IPS-NIHi7 (cell line): ENCODE results near the gene PARP6.
"Not testable (repeated sequence)": the region's sequence is repeated elsewhere in the genome, so short reads cannot be mapped to it uniquely, and the experiment has no call there.

Experiments used
- DNase-seq: peaks from one replicate; pipeline ENCODE4 v3.0.0; 2012; ENCODE audit warnings: mixed read lengths; ENCODE audit errors: extremely low spot score

Gene PARP6

DNA sequence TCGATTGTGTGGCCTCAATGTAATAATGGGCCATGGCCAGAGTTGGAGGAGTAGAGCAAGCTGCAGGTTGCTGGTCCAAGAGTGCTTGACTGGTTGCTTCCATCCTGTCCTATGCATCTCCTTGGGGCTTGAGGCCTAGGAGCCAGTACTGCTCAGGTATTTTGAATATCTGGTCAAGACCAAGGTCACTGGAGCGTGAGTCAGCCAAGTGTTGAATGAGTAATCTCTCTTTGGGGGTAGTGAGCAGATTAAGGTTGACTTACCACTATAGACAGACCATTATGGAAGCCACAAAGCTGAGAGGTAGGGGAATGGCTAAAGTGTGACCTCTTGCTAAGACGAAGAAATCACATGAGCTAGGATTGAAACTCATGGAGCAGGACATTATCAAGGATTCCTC, 9.4 kb upstream of the PARP6 start:
- DNase-seq = no peak

DNA sequence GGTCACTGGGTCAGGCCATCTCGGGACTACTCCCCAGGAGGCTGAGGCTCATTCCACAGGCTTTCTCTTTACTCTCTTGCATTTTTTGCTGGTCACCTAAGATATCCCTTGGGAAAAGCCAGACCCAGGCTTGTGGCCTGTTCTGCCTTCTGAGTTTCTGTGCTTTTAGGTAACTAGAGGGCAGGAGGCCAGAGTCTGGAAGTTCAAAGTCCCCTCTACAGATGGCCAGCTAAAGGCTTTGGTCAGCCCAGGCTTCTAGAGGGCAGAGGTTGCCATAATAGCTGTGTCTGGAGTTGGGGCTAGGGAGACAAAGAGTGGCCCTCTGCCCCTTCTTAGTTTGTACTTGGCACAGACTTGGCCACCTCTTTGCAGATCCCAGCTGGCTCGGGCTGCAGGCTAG, 8.4 kb upstream of the PARP6 start:
- no peak for DNase-seq

DNA sequence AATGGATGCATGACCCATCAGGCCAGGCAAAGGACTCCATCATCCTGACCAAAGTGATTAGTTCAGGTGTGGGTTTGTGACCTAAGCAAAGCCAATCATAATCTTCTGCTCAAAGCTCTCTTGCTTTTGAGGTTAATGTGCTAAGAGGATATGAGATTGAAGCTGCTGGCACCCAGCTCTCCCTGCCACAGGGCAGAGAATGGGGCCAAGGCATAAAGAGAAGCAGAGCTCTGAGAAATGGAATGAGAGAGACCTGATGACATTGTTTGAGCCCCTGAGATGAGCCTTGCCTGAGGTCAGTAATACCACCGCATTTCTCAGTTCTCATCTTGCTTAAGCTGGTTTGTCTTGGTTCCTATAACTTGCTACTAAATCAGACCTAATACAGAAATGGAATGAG, 6.4 kb upstream of the PARP6 start:
- no peak for DNase-seq

DNA sequence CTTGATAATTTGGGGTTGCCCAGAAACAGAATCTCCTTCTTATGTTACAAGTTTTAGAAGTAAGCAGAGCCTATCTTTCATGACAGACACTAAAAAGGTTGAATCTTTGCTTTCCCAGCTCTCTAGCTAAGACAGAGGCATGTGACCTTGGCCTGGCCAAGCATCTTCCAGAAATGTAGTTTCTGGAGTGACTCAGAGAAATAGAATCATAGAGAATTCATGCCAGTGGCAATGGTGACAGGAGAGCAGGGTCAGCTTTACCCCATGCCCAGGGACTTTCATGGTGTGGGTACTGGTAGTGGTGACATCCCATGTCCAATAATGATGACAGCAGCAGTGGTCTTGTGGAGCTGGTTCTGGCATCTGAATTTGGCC, 4.0 kb upstream of the PARP6 start:
- DNase-seq = no peak

DNA sequence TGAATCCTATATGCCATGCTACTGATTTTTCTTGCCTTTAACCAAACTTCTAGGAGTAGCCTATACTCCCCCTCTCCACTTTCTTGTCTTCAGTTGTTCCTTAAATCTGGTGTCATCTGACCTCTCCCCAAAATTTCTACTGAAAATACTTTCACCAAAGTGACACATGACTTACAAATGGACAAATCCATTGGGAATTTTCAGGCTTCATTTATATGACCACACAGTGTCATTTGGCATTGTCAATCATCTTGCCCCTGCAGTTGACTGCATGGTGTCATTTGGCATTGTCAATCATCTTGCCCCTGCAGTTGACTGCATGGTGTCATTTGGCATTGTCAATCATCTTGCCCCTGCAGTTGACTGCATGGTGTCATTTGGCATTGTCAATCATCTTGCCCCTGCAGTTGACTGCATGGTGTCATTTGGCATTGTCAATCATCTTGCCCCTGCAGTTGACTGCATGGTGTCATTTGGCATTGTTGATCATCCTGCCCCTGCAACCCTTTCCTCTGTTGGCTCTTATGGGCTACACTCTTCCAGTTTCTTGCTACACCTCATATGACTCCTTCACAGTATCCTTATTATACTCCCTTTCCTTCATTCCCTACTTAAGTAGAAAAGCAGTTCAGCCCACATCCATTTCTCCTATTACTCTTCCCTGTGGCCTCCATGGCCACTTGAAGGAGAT, 3.4 kb upstream of the PARP6 start:
- DNase-seq = not testable (repeated sequence)

DNA sequence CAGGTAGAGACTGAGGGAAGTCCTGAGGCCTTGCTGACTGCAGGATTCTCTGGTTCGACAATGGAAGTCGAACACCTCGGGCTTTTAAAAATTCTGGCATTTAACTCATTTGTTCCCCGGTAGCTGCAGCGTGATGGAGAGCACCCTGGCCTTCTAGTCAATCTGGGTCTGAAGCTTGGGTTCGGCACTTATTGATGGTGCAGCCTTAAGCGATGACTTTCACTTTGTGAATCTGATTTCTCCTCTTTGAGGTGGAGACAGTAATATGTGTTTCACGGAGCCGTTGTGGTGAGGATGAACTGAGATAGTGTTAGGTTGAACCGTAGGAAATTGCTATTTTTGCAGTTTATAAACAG, 621 bp upstream of the PARP6 start:
- DNase-seq = no peak

DNA sequence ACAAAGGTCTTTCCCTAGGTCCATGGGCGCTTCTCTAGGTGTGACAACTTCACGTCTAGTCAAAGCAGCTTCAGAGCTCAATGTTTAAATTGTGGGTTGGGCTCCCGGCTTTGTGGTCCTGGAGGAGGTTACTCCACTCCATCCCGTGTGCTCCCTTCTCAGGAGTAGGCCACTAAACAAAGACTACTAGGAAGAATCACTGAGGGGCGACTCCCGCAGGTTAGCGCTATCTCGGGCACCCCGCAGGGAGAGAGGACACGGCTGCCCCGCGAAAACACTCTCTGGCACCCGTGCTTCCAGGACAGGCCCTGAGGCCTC, 500 bp downstream of the PARP6 start:
- DNase-seq = peak; percentile 63

DNA sequence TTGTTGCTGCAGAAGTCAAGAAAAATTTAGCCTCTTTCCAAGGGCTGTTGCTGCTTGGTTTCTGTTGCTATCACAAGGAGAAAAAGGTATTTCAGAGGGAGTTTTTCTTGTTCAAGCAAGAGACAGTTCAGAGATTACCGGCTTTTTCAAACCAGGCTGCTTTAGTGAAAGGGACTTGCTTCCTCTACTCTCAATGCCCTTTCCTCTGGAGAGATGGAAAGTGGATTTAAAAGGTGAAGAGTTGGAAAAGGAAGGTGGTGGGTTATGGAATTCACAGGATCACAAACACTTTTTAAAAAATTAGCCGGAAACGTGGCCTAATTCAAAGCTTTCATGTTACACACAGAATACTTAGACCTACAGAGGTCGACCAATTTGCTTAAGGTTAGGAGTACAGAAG, 1.1 kb downstream of the PARP6 start:
- no peak for DNase-seq

DNA sequence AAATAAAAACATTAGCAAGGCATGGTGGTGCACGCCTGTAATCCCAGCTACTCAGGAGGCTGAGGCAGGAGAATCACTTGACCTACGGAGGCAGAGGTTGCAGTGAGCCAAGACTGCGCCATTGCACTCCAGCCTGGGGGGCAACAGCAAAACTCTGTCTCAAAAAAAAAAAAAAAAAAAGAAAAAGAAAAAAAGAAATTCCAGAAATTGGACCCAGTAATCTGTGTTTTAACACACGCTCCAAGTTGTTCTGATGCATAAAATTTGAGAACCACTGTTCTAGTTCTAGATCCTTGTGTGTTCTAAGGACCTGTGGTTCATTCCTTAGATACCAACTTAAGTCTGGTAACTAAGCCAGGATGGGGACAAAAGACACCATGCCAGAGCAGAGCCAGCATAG, 2.6 kb downstream of the PARP6 start:
- no peak for DNase-seq

DNA sequence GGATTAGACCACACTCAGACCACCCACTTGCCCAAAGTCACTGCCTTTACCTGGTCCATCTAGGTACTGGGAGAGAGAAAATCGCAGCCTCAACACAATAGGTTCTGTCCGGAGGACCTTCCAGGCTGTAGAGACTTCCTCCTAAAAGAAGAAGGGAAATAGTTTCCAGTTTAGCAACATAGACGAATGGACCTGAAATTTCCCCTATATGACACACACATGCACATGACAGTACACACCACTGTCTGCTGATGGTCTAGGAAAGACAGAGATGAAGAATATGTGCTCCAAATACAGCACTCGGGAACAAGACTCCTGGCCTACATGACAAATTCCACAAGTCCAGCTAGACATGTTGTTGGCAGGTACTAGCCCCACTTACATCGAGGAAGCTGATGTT, 7.3 kb downstream of the PARP6 start:
- DNase-seq = no peak

DNA sequence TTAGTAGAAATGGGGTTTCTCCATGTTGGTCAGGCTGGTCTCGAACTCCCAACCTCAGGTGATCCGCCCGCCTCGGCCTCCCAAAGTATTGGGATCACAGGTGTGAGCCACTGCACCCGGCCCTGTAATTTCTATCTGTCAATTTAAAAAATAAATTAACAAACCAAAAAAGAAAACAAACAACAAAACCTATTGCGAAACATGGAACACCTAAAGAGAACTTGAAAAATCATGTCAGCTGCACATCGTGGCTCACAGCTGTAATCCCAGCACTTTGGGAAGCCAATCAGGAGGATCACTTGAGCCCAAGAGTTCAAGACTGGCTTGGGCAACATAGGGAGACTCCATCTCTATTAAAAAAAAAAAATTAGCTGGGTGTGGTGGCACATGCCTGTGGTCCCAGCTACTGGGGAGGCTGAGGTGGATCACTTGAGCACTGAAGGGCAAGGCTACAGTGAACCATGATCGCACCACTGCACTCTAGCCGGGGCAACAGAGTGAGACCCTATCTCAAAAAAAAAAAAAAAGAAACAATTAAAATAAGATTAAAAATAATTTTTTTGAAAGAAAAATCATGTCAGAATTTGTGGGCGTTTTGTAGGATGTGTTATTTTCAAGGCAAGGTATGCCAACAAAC, 19.6 kb downstream of the PARP6 start:
- DNase-seq = no peak

DNA sequence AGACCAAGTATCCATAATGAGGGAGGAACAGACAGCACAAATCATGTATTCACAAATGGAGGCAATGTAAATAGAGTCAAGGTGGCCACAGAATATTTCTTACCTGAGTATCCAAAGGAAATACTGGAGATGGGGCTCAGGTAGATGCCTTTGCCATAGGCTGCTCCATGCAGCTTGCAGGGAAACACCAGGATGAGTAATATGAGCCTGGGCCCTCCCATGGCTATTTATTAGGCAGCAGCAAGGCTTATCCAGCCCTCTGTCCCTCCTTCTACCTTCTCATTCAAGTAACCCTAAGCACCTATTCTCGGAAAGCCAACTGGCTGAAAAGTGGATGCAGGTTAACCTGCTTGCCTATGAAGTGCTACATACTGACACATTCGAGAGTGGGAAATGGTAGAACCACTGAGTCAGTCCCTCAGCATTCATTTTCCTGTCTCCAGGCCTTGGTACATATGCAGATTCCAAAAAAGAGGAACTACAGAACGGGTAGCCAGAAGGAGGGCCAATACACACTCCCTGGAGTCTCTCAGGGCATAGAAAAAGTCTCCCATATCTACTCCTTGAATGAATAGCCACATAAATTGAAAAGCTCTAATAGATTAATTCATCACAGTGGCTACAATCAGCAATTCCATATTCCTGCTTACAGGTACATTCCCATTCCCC, 23.1 kb downstream of the PARP6 start:
- DNase-seq = no peak

DNA sequence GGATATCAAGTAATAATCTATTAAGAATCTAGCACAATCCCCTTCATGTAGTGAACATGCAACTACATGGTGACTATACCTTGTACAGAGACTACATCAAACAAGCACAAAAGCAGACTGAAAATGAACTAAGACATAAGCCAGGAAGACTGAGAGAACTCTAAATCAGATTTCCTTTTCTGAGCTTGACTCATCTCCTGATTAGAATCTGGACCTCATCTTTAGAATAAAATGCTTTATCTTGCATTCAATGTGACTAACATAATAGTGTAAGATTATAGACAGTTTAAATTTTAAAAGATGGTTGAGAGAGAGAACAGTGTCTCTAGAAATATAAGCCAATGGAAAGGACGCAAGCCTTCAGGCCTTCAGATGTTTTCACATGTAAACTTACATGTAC, 23.8 kb downstream of the PARP6 start:
- DNase-seq = no peak

DNA sequence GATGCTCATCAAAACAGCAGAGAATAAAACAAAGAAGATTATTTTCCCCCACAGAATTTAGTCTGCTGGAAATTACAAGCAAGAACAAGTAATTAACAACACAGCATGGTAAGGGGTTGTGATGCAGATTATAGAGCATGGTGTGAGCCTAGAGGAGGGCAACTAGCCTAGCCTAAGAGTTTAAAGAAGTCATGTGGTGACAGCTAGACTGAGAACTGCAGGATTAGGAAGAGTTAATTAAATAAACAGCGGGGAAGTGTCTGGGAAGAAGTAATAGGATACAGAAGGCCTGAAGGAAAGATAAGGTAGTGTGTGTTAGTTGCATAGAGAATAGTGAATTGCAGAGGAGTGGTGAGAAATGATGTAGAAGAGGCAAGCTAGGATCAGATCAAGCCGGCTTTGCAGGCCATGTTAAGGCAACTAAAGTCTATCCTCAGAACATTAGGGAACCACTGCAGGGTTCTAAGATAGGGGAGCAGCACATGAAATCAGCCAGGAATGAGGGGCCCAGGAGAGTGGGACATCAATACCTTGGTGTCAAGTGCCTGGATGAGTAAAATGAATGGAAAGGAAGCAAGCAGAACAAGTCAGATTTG, 29.5 kb downstream of the PARP6 start:
- DNase-seq = peak; percentile 52

DNA sequence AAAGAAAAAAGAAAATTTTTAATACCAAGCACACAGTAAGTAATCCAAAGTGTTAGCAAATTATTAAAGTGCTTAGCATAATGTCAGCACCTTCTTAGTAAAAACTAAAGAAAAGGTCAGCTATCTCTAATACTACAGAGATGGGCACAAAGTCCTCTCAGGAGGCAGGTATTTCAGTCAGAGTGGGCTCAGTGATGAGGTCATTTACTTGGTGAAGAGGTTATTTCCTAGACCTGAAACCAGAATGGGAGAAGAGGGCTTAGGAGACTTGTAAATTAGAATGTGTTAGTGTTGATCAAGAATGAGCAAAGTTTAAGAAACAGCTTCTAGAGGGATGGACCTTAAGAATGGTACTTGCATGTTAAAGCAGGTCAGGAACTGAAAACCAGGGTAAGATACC, 32.7 kb downstream of the PARP6 start:
- no peak for DNase-seq

DNA sequence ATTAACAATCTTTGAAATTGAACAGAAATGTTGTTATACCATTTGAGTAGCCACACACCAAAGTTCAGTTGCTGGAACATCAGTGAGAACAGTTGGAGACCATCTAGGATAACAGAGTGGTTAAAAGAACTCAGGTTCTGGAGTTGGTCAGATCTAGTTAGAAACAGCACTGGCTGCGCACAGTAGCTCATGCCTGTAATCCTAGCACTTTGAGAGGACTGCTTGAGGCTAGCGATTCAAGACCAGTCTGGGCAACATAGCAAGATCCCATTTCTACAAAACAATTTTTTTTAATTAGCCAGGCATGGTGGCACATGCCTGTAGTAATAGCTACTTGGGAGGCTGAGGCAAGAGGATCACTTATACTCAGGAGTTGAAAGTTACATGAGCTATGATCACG, 33.8 kb downstream of the PARP6 start:
- DNase-seq = no peak

DNA sequence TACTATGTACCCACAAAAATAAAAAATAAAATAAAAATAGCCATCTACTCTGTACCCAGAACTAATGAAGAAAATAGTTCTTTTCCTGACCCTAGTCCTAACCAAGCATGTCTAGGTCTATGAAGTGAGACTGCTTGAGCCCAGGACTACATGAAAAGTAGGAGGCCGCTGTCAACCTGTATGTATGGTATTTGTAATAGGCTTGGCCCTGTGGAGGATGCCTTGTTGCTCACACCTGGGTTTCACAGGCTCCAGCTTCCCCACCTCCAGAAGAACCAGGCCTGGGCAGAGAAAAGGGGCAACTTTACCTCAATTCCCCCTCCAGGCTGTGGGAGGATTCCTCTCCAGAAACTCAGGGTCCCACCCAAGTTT, 34.5 kb downstream of the PARP6 start:
- DNase-seq = no peak

DNA sequence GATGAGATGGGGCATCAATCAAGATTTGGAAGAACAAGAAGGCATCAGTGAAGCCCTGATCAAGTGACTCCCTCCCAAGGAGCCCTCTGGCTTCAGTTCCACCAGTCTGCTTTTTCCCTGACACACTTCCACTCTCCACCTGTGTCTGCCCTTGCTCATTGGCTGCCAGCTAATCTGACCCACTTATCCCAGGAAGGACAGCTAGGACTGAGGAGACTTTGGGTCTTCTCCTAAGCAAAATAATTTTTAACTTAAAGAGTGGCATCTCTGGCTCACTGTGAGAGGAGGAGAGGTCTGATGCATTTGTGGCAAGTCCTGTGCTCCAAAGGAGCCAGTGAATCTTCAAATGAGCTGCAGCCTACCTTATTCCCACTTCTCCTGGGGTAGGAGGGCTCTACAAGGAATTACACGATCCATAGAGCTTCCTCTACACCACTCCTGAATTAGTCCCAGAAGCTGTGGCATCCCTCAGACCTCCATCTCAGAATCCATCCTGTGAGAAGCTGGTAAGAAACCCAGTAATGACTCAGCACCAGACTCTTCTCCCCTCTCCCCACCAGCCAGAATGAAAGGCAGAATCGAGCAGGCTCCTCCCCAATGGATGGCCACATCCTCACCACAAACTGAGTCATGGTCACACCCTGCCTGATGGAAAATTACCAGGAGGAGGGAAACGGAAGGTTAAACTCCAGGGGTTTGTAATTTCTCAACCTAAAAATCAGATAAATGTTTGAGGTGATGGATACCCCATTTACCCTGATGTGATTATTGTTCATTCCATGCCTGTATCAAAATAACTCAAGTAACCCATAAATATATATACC, 35.1 kb downstream of the PARP6 start:
- DNase-seq = peak; percentile 74

DNA sequence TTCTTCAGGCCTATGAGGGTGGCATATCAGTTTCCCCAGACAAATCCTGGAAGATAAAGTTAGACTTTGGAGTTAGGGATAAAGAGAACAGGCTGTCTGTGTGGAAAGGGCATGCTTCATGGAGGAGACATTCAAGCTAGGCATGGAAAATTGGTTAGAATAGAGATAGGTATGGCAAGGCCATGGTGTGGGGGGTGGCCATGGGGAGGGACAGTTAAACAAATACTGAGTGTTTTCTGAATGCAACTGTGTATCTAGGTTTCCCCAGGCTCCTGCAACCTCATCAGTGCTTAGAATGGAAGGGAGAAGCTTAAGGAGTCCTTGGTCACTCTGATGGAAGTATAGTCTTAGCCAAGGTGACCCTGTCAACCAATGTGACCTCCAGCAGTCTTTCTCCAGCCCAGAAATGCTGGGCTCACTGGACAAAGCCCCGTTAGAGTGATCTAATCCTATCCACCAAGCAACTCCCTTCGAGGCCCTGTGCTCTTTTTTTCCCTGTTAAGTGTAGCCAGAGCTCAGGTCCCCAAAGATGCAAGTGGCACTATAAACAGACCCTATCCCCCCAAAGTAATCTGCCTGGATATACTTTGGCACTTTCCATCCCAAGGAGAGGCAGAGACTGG, 35.9 kb downstream of the PARP6 start:
- no peak for DNase-seq

DNA sequence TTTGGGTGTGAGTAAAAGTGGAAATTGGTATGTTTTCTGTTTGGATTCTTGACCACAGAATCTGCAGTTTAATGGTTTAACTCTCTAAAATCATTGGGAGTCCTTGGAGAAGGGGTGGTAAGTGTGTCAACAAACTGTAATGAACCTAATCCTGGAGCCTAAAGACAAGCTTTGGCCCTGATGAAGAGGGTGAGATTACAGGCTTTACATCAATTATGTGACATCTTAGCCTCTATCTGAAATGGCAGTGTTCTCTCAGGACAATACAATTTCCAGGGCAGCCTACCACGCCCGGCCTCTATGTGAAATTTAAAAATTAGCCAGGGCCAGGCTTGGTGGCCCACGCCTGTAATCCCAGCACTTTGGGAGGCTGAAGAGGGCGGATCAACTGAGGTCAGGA, 37.1 kb downstream of the PARP6 start:
- no peak for DNase-seq

DNA sequence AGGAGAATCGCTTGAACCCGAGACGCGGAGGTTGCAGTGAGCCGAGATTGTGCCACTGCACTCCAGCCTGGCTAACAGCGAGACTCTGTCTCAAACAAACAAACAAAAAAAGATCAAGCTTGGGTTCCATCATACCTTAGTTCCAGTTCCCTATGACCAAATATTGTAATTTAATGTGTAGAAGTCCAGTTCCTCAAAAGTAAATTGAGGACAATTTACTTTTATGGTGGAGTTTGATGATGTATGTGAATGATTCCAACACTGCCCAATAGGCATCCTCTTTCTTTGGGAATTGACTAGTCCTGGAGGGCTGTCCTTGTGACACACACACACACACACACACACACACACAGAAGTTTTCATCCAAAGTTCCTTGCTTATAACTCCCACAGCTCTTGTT, 38.6 kb downstream of the PARP6 start:
- DNase-seq = no peak
